Chondrocyte (in vitro differentiated cells): Measurements from ENCODE around the gene WFS1. TPM values are rescaled to one million over a fixed set of nuclear protein-coding genes. Genes with fewer than 3 reads are reported as not detected.

Experiments
- DNase-seq: peaks from one replicate; pipeline ENCODE4 v3.0.0; 2021; ENCODE audit warnings: mixed read lengths, low spot score
- H3K27ac Mint-ChIP-seq: one replicate; pipeline ENCODE4 v1.8.0; 2021; ENCODE audit warnings: mild to moderate bottlenecking, moderate library complexity, mixed read lengths; ENCODE audit not compliant: unreplicated experiment
- H3K27me3 Mint-ChIP-seq: 2 replicates; pipeline ENCODE4 v1.8.0; 2021; ENCODE audit warnings: low read depth, mixed read lengths
- H3K36me3 Mint-ChIP-seq: 2 replicates; pipeline ENCODE4 v1.8.0; 2021; ENCODE audit warnings: low read depth, mixed read lengths
- H3K4me1 Mint-ChIP-seq: 2 replicates; pipeline ENCODE4 v1.8.0; 2021; ENCODE audit warnings: low read depth, mild to moderate bottlenecking, mixed read lengths
- H3K4me3 Mint-ChIP-seq: one replicate; pipeline ENCODE4 v1.8.0; 2021; ENCODE audit warnings: mild to moderate bottlenecking, moderate library complexity, mixed read lengths; ENCODE audit not compliant: unreplicated experiment
- H3K9me3 Mint-ChIP-seq: 2 replicates; pipeline ENCODE4 v1.8.0; 2021; ENCODE audit warnings: low read depth, mixed read lengths
- total RNA-seq: library from RNA; stranded (reverse); gene quantifications from 3 replicates; pipeline ENCODE4 v1.2.1, GENCODE V29; 2021
- TF ChIP-seq, protein P1 (sequence below): fragments of 200-600 bp; sonication (generic); IDR thresholded peaks from 2 replicates; pipeline ENCODE4 v1.5.0; 2021; ENCODE audit warnings: antibody characterized with exemption, mild to moderate bottlenecking, moderate library complexity

Gene WFS1
- total RNA-seq, 1 donor from 2014 or later: 54.6 TPM

DNA sequence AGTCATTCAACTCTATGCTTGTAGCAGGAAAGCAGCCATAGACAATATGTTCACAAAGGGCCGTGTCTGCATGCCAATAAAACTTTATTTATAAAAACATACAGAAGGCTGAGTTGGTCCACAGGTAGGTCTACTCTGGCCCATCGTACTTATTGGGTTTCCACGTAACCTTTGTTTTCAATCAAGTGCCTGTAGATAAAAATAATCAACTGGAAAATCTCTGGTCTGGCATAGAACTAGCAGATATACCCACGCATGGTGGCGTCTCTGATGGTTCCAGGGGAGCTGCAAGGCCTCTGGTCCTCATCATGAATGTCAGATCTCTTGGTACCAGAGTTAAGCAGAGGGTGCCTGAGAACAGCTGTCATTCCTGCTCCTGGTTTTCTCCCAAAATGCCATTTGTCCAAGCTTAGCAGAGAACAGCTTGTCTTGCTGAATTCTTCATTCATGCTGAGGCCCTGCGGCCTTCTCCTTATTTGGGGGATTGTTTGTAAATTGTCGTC, 37.9 kb upstream of the WFS1 start:
- no peak for DNase-seq
- TF ChIP-seq, protein P1, sequence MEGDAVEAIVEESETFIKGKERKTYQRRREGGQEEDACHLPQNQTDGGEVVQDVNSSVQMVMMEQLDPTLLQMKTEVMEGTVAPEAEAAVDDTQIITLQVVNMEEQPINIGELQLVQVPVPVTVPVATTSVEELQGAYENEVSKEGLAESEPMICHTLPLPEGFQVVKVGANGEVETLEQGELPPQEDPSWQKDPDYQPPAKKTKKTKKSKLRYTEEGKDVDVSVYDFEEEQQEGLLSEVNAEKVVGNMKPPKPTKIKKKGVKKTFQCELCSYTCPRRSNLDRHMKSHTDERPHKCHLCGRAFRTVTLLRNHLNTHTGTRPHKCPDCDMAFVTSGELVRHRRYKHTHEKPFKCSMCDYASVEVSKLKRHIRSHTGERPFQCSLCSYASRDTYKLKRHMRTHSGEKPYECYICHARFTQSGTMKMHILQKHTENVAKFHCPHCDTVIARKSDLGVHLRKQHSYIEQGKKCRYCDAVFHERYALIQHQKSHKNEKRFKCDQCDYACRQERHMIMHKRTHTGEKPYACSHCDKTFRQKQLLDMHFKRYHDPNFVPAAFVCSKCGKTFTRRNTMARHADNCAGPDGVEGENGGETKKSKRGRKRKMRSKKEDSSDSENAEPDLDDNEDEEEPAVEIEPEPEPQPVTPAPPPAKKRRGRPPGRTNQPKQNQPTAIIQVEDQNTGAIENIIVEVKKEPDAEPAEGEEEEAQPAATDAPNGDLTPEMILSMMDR: no peak
- no peaks in the 10 kb centered on the region for H3K36me3 Mint-ChIP-seq

DNA sequence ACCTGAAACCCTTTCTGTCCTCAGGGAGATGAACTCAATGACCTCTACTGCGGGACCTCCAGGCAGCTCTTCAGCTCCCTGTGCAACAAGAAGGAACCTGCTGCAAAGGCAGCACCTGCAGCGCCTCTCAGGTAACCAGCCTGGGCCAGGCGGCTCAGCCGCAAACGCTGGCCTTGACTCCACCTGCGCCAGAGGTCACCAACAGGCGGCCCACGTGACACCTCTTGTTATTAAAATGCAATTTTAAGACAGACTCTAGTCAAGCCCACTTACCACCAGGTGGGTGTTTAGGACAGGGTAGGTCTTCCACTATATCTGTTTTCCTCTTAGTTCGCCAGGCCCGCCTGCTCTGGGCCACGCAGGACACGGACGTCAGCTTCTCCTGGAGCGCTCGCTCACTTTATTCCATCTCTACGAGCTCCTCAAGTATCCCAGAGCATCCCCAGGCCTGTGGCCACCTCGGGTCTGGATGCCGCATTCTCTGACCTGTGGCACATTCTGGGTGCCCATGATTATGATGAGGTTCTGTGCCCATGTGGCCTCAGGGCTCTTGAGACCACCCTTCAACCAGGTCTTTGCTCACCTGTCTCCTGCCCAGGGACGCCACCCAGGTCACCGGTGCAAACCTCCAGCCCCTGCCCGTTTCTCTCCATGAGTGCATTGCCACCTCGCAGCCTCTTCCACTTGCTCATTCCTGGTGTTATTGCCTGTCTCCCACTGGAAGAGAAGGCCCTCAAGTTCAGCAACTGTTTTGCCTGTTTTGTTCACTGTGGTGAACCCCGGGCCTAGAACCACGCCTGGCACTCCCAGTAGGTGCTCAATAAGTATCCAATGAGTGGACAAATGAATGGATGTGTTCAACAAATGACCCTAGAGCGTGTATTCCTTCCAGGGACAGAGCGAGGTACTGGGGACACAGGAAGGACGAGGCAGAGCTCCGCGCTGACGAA, 36.5 kb upstream of the WFS1 start:
- H3K36me3 Mint-ChIP-seq: no peaks in the 10 kb centered on the region
- no peak overlapping the region for H3K4me3 Mint-ChIP-seq
- TF ChIP-seq, protein P1: no peak
- no peak overlapping the region for H3K27ac Mint-ChIP-seq
- DNase-seq: no peak
- peaks cover 31% of the 10 kb centered on the region for H3K27me3 Mint-ChIP-seq
- no peaks in the 10 kb centered on the region for H3K4me1 Mint-ChIP-seq
- H3K9me3 Mint-ChIP-seq: no peaks in the 10 kb centered on the region

More for the DNA sequence above, 37.9 kb upstream of the WFS1 start:
- Mint-ChIP-seq H3K9me3 (no peaks in the 10 kb centered on the region), H3K4me1 (no peaks in the 10 kb centered on the region), H3K27me3 (peaks cover 21% of the 10 kb centered on the region), H3K4me3 (no peak overlapping the region), H3K27ac (no peak overlapping the region)

DNA sequence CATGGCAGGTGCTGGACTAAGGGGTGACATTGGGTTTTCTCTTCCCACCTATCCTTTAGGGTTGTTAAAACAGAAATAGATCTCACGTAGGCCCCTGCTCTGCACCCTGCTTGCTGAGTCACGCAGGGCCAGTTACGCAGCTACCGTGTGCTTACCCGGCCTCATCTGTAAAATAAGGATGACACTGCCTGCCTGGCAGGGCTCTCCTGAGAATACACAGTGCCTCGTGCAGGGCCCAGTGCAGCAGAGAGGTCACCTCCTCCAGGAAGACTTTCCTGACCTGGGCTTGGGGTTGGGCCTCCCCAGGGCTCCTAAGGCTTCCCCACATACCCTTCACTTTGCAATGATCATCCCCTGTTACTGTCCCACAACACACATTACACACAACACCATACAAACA, 35.7 kb upstream of the WFS1 start:
- Mint-ChIP-seq H3K4me1 (no peaks in the 10 kb centered on the region), H3K9me3 (no peaks in the 10 kb centered on the region), H3K4me3 (no peak overlapping the region), H3K36me3 (no peaks in the 10 kb centered on the region), H3K27ac (no peak overlapping the region), H3K27me3 (peaks cover 23% of the 10 kb centered on the region)
- DNase-seq: no peak
- TF ChIP-seq, protein P1: no peak

DNA sequence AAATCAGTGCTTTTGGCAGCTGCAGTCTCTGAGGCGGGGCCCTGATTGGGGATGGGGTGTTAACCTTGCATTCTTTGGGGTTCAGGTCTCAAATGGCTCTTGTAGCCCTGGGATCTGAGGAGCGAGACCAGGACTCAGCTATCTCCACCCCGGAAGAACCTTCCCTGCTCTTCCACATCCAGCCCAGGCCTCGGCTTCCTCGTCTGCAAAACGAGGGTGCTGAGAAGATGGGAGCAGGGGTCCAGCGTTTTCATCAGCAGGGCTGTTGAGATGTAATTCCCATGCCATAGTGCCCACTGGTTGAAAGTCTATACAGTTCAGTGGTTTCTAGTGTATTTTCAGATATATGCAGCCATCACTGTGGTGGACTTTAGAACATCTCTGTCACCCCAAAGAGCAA, 34.6 kb upstream of the WFS1 start:
- H3K4me3 Mint-ChIP-seq: no peak overlapping the region
- H3K27ac Mint-ChIP-seq: no peak overlapping the region
- no peaks in the 10 kb centered on the region for H3K4me1 Mint-ChIP-seq
- DNase-seq: no peak
- TF ChIP-seq, protein P1: no peak
- no peaks in the 10 kb centered on the region for H3K36me3 Mint-ChIP-seq
- H3K9me3 Mint-ChIP-seq: no peaks in the 10 kb centered on the region
- peaks cover 25% of the 10 kb centered on the region for H3K27me3 Mint-ChIP-seq

DNA sequence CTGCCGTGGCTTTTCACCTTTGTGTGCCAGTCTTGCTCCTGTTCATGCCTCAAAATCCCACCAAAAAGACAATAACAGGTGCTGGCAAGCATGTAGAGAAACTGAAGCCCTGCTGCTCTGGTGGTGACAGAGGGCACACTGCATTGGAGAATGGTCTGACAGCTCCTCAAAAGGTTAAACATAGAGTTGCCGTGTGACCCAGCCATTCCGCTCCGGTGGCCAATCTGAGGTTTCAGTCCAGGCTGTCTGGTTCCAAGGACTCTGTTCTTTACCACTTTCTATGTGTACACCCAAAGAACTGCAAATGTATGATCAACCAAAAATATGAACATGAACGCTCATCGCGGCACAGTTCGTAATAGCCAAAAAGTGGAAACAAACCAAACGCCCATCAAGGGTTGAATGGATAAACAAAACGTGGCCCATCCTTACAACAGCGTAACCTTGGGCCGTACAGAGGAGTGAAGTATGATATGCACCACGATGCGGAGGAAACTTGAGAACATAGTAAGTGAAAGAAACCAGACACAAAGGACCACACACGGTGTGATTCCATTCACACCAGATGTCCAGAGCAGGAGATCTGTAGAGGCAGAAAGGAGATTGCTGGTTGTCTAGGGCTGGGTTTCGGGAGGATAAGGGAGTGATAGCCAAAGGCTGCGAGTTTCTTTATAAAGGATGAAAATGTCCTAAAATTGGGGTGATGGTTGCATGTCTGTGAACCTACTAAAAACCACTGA, 33.6 kb upstream of the WFS1 start:
- TF ChIP-seq, protein P1: no peak
- H3K4me3 Mint-ChIP-seq: no peak overlapping the region
- no peaks in the 10 kb centered on the region for H3K36me3 Mint-ChIP-seq
- peaks cover 32% of the 10 kb centered on the region for H3K27me3 Mint-ChIP-seq
- H3K4me1 Mint-ChIP-seq: no peaks in the 10 kb centered on the region
- no peaks in the 10 kb centered on the region for H3K9me3 Mint-ChIP-seq
- no peak overlapping the region for H3K27ac Mint-ChIP-seq
- DNase-seq: no peak
